NCI-H524 (cell line): ENCODE results near the gene RBMS3.

Source experiments
- DNase-seq, 2 experiments: peaks; one replicate each; lab custom pipeline; 2025; lab: John Stamatoyannopoulos, UW

Gene RBMS3

DNA sequence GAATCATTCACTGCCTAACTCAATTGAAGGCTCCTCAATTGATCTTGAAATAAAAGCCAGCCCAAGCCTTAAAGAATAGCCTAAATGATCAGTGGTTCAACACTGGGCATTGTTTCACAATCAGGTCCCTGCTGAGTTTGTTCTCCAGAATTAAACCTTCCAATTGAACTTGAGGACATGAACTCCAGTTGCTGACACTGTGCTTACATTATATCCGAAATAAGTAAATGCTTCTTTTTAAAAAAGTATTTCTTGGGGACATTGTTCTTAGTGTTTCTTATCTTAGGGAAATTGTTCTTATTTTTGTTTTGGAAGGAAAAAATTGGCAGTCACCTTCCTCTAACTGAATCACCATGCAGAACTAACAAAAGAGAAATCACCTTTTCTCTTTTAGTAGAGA is 450.2 kb downstream of the RBMS3 start:
- DNase-seq: no peak

DNA sequence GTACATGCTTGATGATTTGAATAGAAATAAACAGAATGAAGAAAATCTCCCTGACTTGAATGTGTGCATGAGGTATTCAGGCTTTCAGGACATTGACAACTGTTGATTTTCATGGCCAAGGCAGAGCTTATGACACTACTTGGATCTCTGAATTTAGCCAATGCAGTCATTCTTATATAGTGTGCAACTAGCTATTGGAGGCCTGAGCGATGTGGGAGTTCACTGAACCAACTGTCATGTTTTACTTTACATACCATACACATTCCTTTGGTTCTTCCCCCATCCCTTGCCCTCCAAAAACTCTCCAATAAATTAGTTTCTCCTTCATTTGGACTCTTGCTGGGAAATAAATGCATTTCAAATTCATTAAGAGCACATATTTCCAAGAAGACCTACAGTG is 460.4 kb downstream of the RBMS3 start:
- DNase-seq: no peak

DNA sequence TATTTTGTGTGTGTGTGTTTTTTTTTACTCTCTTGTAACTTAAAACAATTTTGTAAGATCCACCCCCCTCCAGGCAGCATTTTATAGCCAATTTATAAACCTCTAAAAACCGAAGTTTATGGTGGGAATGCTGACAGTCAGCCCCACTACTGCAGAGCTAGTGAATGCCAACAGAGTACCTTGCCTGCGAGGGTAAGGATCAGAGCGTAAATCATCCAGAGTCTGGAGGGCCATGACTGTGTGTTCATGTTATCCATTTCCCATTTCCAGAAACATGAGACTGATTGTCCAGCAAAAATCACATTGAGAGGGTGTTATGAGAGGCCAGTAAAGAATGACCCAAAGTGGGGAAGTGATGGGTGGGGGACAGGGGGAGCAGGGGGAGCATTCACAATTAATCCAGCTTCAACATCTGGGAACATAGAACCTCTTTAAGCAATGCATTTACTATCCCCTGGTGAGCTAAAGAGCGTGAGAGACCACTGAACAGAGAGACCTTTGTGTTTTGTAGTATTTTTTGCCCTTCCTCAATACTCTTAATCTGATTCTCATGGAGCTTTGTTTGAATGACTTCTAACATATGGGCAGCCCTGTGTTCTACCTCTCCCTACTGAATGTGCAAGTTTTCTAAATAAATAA is 464.5 kb downstream of the RBMS3 start:
- DNase-seq: no peak

DNA sequence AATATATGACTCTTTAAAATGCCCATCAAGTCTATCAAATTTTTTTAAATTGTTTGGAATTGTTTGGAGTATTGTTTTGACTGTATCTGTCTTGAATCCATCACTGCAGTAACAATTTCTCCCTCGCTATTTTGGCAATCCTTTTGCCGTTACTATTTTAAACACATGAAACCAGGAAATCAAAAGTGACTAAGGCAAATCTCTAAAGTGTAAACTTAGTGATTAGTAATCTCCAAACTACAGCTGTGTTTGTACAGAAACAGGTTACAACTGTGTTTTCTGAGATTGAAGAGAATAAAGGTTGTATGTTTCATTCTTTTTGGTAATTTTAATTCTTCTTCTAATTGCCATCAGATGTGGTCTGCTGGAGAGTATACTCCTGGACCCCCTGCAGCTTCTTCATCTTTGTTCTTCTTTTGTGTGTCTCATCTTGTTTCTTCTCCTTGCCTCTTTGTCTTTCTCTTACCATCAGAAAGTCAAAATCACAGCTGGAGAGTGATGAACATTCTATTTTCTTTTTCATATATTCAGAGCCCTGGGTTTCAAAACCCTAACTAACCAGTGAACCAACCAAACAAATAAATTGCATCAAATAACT is 465.4 kb downstream of the RBMS3 start:
- DNase-seq: no peak

DNA sequence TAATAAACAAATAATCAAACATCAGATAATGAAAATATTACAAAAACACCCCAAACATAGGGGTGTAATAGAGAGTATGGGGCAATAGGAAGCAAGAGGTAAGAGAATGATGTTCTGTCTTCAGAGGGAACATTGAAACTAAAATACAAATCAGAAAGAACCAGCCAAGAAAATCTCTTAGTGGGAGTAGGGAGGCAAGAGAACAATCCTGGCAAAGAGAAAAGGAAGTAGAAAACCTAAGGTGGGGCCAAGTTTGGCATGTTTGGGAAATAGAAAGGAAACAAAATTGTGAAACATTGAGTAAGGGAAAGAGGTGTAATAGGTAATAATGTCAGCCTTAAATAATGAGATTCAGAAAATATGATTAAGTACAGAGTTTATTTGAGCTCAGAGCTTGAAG is 467.1 kb downstream of the RBMS3 start:
- no peak for DNase-seq

DNA sequence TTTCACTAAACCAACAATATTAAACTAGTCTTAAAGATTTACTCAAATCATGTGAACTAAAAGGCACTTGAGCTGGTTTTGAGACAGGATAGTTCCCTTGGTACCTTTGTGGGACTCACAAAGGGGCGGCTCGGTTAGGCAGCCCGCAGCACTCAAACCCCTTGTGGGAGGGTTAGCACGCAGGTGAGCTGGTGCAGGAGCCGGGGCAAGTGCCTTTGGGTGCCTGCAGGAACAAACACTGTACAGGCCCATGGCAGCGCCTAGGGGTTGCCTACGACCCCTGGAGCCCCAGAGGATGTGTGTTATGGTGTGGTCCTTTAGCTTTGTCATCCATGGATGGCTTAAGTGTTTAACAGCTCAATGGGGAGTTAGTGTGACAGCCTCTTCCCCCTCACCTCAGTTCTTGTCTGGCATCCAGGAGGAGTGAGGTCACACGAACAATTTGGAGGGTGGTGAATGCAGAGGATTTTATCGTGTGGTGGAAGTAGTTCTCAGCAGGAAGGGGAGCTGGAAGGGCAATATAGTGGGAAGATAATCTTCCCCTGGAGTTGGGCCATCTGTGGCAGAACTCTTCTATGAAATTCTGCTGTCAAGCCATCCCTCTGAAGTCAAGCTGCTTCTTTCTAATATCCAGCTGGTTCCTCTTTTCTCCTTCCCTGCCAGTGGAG is 470.9 kb downstream of the RBMS3 start:
- DNase-seq: peak in 1 of 2 experiments; percentile 48

DNA sequence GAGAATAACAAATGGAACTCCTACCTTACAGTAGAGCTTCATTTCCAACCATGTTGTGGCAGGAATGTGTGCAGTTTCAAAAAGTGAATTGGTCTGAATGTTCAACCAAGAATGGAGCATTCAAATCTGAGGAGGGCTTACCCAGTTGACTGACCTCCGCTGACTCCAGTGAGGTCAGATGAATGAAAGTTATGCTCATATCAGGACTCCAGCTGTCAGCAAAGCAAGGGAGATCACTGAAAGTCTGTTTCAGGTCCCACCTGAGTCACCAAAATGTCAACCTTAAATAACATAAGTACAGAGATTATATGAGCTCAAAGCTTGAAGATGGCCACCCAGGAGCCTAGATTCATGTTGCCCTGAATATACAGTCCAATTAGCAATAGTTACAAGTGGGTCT is 473.5 kb downstream of the RBMS3 start:
- no peak for DNase-seq

DNA sequence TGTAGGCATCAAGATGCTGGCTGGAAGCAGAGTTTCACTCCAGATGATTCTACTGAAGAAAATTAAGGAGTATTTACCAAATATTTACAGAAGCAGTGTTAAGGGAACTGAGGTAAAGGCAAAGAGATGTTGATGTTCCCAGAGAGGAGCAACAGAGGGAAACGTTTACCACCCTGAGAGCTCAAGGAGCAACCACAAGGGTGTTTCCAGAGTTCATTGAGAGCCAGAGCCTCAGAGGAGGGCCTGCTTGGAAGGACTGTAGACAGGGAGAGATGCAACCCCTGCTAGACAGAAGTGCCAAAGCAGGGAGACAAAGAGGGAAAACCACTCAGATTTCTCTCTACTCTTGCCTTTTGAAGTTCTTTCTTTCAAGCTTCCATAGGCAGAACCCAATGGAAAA is 474.5 kb downstream of the RBMS3 start:
- DNase-seq: no peak

DNA sequence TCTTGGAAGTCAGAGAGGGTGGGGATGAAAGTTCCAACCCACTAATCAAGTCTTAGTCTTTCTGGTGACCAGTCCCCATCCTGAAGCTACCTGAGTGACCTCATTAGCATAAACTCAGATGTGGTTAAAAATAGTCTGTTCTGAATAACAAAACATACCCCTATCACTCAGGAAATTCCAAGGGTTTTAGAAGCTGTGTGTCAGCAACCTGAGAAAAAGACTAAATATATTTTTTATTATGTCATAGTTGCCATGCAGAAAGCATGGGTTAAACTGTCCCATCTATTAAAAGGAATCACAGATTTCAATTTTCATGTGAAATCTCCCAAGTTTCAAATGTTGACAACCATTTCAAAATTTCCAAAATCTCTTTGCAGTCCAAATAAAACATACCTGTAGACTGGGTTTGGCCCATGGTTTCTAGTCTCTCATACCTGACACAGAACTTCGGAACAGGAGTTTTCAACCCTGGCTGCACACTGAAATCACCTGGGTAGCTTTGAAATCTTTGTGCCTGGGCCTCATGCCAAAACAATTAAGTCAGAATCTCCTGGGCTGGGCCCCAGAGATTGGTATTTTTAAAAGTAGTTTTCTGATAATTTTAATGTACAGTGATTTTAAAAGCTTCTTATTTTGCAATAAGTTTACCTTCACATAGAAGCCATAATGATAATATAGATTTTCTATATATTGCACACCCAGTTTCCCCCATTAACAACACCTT is 476.3 kb downstream of the RBMS3 start:
- DNase-seq: no peak

DNA sequence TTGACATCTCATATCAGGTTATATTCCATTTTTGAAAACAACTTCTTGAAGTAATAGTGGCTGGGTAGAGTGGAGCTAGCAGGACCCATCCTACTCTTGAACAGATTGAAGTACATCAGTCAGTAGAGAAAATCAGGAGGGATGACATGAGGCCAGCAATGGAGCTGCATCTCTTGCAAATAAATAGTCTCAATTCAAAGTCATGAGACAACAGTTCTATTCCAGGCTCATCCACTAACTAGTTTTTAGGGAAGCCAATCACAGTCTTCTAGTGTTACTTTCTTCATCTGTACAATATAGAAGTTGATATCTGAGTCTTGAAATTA is 477.2 kb downstream of the RBMS3 start:
- no peak for DNase-seq

DNA sequence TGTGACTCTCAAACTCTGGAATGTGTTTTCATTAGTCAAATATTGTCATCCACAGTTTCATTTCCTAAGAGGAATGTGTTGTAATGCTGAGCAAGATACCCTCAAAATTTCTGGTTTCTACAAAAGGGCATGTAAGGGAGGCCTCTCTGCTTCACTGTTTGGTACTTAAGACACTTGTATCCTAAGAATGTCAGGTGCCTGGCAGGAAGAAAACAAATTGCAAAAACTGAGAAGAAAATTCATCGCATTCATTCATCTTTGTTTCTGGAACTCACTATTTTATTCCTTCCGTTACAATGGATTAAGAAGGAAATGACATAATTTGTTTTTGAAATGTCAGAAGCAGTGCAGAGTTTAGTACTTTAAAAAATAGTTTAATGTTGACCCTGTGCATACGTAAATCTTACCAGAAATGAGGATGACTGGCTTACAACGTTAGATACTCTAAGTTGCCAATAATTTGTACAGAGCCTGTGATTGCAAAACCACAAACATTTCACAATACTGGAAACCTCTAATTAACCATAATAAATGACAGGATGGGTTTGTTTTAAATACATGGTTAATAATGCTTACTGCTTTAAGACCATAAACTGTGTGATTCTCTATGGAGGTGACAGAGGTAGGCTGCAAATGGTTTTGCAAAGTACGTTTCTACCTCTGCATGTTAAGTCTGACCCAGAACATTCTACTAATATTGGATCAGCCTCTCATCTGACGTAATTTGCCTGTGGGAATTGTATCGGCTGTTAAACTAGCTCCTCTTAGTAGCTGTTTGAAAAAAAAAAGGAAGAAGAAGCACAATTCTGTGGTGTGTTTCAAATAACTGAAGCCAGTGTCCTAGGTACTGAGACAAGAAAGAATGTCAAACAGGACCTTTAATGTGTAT is 477.8 kb downstream of the RBMS3 start:
- DNase-seq: no peak

DNA sequence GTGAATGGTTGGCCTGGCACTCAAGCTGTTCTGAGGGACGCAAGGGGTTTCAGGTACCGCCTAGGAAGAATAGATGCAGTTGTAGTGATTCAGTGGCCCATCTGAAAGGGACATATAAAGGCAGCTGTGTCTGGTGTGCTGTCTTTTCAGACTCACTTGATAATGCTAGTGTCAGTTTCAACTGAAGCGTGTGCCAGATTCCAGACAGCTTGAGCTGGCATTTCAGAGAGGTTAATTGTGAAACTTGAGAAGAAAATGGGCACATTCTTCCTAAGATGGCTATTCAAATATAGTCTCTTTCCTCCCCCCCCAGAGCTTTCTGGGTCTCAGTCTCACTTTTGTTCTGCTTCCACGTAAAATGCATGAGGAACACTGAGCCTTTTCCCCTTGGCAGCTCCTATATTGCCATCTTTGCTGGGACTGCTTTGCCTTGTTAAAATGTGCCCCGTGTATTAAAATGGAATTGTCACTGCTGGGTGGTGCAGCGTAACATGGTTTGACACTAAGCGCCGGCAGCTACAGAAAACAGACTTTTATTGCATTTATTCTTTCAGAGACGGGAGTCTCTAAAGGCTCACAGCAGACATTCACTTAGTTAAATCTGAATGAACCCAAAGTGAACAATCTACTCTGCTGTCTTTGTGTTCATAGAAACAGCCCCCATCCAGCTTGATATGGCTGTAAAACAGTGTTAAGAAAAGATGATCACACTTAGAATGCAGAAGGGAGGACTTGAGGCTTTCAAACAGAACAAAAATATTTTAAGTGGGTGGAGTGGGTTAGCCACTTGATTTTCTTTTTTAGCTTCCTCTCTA is 478.7 kb downstream of the RBMS3 start:
- DNase-seq: peak; percentile 68 to 89

DNA sequence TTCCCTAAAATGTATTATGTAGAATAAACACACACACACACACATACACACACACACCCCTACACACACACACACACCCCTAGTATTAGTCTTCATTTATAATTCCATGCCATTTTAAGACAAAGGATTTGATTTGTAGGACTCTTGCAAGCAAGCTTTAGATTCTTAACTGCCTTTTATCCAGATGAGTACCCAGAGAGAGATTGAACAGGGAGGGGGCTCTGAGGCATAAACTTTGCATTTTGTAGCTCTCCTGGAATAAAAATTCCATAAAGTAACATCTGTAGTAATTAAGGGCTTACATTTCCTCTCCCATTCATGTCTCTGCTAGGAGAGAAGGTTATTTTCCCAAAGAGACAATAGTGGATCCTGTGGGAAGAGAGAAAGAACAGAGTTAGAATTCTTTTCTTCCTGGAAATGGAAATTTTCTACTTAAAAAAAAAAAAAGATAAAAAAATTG is 479.4 kb downstream of the RBMS3 start:
- no peak for DNase-seq

DNA sequence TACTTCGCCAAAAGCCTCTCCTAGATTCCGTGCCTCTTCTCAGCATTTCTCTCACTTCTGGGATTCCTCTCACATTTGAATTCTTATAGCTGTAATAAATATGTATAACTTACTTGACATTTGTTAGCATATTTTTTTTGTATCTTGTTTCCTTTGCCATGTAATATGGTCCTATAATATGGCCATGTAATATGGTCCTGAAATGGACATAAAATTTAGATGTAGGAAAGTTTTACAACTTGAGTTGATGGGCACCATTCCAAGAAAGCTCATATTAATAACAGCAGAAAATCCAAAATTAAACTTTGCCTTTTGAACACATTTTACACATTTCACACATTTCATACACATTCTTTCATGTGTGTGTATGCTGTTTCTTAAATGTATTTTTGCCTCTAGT is 480.6 kb downstream of the RBMS3 start:
- no peak for DNase-seq

DNA sequence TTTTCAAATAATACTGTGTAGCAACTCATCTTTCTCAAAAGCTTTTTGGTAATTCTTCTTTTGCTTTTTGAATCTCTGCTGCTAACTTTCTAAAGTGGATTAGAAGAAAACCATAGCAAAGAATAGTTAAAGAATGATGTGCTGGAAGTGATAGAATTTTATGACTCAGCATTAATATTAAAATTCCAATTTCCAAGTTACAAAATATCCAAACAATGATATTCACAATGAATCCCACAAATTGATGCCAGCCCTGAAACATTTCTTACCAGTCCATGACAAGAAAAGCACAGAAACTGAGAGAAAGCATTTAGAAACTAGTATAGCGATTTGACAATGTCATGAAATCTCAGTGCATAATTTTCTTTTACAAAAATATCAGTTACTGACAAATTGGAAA is 482.2 kb downstream of the RBMS3 start:
- DNase-seq: no peak

DNA sequence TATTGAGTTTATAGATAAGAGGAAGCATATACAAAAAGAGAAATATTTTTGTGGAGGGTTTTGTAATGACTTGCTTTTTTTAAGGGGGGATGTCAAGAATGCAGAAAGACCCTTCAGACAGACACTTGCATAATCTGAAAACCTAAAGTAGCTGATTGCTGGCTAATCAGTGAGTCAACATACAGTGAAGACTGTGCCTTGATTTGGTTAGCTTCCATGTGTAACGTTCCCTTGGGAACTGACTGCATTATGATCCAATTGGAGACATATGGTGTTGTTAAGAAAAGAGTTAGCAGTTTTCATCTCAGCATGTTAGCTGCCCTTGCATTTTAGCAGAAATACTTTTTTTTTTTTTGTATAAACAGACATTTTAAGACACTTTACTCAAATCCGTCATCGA is 483.2 kb downstream of the RBMS3 start:
- DNase-seq: peak; percentile 70 to 95

DNA sequence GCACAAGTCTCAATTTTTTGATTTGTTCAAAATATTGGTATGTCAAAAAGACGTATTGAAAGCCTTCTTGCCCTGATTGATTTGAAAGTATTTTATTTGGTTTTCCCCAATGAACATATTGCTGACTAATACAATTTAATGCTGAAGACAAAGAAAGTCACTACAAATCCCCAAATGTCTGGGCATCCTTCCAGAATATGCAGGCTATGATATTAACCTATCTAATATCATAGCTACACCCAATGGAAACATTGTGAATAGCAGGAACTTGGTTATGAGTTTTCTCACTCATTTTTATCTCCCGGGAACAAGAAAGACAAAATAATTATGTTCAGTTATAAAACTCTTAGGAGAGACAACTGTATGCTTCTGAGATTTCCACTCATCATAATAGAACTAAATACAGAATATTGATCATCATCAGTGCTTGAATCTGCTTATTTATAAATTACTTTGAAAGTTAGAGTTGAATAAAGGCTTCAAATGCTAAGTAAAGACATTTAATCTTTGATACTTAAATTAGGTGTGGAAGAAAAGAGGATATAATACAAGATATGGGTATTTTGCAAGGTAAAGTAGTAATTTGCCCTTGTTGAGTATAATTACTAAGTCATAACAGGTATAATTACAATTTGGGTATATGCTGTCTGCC is 483.9 kb downstream of the RBMS3 start:
- peak; percentile 69 to 92 for DNase-seq

DNA sequence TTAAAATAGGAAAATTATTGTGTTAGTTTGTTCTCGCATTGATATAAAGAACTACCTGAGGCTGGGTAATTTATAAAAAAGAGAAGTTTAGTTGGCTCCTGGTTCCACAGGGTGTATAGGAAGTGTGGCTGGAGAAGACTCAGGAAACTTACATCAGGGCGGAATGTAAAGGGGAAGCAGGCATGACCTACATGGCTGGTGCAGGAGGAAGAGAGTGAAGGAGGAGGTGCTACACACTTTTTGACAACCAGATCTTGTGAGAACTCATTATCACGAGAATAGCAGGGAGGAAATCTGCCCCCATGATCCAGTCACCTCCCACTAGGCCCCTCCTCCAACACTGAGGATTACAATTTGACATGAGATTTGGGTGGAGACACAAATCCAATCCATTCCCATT is 490.7 kb downstream of the RBMS3 start:
- DNase-seq: no peak

DNA sequence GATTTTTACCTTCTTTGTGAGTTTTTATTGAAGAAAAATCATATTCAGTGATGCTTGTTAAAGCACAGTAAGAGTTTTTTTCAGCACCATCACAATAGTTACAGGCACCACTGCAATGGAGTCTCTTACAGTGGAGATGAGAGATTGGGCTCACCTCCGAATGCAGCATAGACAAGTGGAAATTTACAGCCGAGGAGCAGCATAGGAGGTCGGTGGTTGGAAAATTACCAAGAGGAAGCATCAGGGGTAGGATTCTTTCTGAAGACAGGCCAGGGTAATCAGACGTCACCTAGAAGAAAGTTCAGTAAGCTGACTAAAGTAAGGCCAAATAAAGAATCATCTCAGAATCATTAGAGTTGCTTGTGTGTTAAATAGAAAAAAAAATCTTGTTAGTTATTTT is 491.6 kb downstream of the RBMS3 start:
- DNase-seq: no peak

DNA sequence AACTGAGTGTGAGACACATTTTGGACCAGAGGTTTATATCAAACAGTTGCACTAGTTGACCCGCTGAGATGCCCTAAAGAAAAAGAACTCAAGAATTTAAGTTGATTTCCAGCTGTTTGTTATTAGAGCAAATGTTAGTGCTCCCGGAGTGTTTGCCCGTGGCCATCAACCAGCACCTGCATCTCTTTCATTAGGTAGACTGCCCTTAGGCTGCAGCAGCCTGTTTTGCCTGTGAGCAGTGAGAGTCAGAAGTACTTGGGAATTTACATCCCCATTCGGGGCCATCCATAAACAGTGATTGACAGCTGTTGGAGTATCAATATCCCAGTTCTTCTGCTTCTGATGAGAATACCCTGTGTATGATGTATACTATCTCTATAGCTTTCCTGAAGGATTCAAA is 492.6 kb downstream of the RBMS3 start:
- no peak for DNase-seq

DNA sequence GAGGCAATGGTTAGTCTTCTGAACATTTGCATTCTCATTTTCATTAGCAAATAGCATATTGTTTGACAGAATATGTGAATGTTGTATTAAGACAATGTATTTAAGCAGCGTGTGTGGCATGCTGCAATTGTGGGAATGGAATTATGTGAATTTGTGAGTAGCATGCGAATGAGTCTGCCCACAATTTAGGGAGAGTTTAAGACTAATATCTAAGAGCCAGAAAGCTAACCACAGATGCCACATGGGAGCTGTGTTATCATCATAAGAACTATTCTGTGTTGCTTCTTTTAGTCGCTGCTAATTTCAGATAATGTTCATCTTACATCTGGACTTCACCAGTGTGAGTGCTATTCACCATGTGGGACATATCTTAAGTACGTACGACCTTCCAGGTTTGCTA is 494.5 kb downstream of the RBMS3 start:
- DNase-seq: no peak
